Activated CD4-positive, CD25-positive, alpha-beta regulatory T cell treated with anti-CD3 and anti-CD28 coated beads, Interleukin-2, amount 50 U/mL, for 16 hours (primary cell): Measurements from ENCODE around the gene NRROS.
A peak's percentile ranks its signal among the peaks of the same experiment; 100 is the strongest.
"Not testable (repeated sequence)": the region's sequence is repeated elsewhere in the genome, so short reads cannot be mapped to it uniquely, and the experiment has no call there.

Experiments
- DNase-seq: peaks from one replicate; pipeline ENCODE4 v3.0.0-alpha.2; 2020; ENCODE audit warnings: low read depth, low spot score

Gene NRROS

DNA sequence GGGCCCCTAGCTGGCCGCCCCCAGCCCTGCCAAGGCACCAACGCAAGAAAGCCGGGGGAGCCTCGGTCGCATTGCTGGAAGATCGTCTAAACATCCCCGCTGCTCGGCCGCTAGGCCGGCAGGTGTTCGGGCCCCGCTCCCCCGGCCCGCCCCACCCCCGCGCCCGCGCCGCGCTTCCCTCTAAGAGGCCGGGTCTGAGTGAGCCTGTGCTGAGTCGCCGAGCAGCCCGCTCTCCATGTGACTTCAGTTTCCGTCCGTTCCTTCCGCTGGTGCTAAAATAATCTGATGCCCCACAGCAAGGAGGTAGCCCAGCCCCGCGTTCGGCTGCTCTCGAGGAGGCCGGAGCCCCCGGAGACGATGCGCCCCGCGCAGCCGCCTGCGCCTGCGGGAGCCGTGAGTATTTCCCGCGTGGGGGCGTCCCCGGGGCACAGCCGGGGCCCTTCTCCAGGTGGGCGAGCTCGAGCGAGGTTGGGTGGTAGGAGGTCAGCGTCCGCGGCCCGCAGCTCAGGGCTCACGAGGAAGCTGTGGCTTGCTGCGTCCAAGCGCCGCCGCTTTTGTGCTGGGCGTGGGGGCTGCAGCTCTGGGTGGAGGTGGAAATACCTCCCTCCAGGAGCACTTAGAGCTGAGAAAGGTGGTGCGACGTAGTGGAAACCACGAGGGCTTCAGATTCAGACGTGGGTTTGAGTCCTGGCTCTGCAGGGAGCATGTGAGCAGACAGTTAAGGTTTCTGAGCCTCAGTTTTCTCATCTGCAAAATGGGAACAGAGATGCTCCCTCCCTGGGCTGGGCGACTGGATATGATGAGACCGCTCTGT, at the start of gene NRROS:
TSS of gene NRROS (plus strand) at position 212 of the 814 bp plus-strand sequence. CDS start 14,846 bp downstream, outside the sequence.
- DNase-seq, result peak; percentile 35

DNA sequence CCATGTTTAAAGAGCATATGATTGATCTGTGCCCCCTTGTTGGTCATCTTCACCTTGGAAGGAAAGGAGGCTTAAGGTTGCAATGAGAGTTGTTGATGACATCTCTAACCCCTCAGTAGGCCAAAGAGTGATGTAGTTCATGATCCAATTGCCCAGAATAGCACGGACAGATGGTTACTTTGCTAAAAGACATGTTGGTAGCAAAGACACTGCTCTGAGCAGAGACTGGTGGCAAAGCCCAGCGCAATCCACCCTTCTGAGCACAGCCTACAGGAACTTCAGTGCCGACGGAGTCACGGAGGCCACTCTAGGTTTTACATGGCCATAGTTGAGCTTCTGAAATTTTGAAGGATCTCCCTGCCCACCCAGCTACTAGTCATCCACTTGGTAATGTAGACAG, 49.2 kb upstream of the NRROS start:
- DNase-seq, result no peak

DNA sequence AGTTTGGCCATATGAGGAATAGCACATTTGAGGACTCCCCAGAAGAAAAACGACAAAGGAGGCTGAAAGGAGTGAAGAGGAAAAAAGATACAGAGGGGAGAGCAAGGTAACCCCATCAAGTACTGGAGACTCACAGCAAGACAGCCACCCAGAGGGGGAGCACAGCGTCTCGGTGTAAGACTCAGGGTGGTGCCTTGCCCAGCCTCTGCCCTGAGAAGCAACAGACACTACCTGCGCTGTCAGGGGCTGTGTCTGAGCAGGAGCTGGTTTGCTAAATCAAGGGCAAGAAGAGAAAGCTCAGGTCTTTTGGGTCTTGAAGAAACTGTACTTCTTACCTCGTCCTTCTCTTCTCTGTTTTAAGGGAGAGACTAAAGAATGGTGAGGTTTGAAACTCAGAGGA, 43.1 kb upstream of the NRROS start:
- no peak for DNase-seq

DNA sequence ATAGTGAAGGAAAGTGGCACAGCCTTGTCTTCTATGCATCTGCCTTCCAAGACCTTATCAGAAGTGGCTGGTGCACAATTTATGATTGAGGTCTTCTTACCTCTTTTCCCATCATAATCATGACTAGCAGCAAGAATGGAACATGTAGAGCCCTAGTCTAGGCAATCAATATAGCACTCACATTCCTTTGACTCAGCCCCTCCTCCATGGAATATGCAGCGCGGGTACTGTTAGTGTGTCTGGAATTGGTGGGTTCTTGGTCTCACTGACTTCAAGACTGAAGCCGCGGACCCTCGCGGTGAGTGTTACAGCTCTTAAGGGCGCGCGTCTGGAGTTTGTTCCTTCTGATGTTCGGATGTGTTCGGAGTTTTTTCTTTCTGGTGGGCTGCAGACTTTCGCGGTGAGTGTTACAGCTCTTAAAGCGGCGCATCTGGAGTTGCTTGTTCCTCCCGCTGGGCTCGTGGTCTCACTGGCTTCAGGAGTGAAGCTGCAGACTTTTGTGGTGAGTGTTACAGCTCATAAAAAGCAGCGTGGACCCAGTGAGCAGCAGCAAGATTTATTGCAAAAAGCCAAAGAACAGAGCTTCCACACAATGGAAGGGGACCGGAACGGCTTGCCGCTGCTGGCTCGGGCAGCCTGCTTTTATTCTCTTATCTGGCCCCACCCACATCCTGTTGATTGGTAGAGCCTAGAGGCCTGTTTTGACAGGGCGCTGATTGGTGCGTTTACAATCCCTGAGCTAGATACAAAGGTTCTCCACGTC, 41.3 kb upstream of the NRROS start:
- DNase-seq, result peak; percentile 11

DNA sequence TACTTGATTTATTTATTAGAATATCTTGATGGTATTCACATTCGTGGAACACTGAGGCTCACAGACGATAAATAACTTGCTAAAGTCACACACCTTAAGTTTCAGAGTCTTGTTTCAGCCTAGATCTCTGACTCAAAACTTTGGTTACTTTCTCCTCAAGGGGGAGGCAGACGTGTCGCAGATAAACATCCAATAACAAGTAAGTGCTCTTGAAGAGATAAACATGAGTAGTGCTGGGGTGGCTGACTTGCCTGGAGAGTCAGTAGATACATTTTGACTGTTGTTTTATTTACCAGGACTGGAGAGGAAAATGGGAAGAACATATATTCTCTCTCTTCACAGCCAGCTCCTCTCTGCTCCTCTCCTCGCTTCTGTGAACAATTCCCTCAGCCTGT, 39.8 kb upstream of the NRROS start:
- DNase-seq, result no peak

DNA sequence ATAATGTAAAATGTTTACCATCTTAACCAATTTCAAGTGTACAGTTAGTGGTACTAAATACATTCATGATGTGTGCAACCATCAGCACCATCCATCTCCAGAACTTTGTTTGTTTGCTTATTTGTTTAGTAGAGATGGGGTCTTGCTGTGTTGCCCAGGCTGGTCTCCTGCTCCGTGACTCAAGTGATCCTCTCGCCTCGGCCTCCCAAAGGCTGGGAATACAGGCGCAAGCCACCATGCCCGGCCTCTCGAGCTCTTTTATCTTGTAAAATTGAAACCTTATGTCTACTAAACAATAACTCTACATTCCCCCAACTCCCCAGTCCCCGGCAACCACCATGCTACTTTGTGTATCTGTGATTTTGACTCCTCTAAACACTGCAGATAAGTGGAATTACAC, 39.1 kb upstream of the NRROS start:
- no peak for DNase-seq

DNA sequence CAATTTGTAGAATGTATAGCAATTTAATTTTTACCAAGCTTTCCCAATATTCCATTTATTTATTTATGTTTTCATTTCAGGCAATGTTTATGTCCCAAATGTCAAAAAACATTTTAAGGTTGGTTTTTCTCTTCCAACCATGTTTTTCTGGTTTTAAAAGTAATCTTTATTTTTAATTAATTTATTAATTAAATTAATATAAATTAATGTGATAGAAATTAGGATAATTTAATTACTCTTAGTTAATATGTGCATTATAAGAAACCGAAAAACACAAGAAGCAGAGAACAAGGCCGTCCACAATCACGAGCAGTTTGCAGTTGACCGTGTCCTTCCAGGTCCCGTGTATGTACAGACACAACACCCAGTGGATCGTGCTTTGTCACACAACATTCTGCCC, 36.8 kb upstream of the NRROS start:
- DNase-seq, result no peak

DNA sequence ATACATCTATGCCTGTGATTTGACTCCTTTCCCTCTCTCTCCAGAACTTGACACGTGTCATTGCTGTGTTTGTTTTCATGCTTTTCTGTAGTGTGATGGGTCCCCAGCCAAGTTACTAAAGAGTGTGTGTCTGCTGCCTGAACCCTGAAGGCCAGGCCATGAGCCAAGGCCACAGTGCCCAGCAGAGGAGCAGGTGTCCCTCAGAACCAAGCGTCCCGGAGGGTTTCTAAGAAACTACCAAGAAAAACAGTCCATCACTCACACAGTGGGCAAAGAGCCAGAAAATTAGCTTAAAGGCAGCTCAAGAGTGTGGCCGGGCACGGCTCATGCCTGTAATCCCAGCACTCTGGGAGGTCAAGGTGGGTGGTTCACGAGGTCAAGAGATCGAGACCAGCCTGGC, 35.8 kb upstream of the NRROS start:
- no peak for DNase-seq

DNA sequence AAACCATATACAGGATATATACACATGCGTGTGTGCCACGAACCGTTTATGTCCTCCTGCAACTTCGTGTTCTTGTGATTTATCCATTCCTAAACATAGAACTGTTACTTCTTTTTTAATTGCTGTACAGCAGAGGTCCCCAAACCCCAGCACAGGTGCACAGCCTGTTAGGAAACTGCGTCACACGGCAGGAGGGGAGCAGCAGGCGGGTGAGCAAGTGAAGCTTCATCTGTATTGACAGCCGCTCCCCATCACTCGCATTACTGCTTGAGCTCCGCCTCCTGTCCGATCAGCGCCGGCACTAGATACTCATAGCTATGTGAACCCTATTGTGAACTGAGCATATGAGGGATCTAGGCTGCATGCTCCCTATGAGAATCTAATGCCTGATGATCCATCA, 34.9 kb upstream of the NRROS start:
- DNase-seq, result peak; percentile 18

DNA sequence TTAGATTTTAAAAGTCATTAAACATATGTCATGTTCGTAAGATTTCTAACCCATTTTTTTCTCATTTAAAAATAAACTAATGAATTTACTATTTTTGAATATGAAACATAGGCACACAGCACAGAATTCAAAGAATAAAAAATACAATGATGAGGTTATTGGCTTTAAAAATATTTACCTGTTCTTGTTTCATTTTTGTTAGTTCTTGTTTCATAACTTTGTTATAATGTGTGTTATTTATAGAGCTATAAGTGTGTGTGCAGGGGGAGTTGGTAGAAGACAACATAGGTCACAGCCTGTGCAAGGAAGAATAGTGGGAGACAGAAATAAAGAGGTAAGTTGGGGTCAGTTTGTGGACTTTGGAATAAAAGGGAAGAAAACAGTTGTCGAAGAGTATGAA, 30.8 kb upstream of the NRROS start:
- no peak for DNase-seq

DNA sequence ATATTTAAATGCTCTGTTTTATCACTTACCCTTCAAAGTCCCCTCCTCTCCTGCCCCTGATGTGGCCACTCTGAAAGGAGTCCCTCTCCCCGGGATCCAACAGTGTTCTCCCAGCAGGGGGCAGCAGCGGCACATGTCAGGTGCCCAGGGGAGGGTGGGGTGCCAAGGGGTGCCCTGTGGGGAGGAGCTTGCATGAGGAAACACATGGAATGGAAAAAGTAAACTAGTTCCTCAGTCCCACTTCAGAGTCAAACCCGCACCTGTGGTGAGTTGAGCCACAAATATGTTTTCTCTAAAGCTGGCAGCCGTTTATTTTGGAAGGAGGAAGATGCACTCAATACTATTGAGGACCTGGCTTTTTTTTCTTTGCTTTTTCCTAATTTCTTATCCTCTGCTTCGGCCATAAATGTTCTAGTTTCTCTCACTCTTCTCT, 30.1 kb upstream of the NRROS start:
- DNase-seq, result peak; percentile 94

DNA sequence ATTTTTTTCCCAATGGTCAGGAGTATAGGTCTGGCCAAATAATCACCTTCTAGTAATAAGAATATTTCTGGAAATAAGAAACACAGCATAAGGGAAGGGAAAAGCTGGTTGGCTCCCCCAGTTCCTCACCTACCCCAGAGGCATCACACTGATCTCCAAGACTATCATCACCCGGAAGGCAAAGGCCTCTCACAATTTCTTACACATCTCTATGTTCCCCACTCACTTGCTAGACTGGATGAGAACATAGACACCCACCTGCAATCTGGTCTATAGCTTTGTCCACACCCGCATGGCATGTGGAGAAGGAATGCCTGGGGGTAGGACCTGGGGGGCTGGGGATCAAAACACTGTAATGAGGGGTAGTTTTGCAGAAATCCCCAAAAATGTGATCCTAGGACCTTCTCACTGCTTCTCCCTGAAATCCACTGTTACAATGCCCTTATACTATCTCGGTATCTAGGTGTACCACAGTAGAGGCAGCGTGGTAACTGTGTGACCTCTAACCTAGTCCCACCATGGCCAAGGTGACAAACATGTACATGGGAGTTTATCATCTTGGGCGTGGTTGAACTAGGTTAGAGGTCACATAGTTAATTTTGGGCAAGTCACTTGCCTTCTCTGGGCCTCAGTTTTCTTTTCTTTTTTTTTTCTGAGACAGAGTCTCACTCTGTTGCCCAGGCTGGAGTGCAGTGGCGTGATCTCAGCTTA, 29.5 kb upstream of the NRROS start:
- DNase-seq, result no peak

DNA sequence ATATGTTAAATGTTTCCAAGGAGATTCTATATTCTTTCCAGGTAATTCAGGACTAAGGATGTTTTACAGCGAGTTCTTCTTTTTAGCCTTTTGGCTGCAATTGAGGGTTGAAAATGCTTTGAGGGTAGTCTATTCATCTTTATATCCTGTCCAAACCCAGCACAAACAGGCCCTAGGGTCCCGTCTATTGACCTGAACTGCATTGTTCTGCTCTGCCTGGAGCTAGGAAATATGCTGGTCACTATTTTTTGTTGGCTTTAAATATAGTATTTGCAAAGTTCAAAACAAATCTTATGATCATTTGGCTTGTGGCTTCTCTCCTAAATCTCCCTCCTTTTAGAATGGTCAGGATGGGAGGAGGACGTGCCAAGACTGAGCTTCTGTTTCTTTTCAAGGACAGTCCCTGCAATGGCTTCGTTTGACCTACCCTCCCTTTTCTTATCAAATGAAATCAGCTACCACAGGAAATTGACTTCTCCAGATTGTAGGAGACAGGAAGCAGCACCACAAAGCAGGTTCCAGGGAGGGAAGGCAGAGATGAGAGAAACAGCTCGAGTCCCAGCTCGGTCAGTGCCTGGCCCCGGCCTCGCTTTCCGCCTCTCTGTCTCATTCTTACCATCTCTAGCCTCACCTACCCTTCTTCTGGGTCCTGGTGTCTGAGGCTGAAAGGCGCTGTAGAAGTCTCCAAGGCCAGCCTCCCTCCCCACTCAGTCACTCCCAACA, 27.6 kb upstream of the NRROS start:
- no peak for DNase-seq

DNA sequence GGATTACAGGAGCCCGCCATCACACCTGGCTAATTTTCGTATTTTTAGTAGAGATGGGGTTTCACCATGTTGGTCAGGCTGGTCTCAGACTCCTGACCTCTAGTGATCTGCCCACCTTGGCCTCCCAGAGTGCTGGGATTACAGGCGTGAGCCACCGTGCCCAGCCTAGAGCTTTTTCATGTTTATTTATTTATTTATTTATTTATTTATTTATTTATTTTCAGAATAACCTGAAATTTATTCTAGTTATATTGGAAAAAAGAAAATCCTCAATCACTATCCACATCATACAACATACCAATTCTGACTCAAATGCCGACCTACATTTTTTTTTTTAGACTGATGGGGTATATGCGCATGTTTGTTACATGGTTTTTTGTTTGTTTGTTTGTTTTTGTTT, 24.3 kb upstream of the NRROS start:
- DNase-seq, result not testable (repeated sequence)

DNA sequence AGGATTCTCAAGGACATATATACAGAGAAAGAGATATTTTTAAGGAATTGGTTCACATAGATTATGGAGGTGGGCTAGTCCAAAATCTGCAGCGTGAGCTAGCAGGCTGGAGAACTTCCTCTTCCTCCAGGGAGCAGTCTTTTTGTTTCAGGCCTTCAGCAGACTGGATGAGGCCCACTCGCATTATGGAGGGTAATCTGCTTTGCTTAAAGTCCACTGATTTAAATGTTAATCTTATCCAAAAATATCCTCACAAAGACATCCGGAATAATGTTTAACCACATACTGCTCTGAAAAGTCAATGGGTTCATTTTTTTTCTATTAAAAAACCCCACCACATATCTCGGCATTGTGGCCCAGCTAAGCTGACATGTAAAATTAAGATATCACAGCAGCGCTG, 22.2 kb upstream of the NRROS start:
- no peak for DNase-seq

DNA sequence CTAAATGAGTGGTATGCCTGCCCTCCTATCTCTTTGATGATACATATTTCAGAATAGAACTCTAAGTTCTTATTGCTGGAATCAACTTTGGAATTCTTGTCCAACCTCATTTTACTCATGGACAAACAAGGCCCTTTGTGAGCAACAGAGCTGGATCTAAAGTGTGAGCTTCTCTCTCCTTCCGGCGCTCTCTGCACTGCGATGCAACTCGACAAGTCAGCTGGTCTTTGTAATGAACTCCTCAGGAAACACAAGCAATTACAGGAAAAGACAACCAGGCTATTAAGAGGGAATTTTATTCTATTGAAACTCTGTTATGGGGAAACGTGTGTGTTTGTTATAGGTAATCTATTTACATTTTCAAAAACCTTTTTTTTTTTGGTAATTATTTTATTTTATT, 20.3 kb upstream of the NRROS start:
- DNase-seq, result no peak

DNA sequence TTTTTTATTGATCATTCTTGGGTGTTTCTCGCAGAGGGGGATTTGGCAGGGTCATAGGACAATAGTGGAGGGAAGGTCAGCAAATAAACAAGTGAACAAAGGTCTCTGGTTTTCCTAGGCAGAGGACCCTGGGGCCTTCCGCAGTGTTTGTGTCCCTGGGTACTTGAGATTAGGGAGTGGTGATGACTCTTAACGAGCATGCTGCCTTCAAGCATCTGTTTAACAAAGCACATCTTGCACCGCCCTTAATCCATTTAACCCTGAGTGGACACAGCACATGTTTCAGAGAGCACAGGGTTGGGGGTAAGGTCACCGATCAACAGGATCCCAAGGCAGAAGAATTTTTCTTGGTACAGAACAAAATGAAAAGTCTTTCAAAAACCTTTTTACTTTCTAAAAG, 19.9 kb upstream of the NRROS start:
- DNase-seq, result not testable (repeated sequence)

DNA sequence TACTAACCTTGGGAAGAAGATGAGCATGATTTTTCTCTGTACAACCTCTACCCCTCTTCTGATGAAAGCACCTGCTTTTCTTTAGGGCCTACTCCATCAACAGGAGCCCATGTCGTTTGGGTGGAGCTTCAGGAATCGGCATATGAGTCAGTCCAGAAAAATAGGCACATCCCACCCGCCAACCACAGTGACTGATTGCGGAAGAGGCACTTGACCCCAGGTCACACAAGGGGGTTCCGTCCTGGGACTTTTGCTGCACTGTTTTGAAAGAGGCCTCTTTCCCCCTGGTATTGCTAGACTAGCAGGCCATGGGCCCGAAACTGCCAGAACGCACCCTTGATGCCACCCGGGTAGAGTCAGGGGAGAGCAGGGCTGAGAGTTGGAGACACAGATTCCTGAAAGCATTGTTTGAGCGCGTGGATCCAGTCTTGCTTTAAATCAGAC, 19.3 kb upstream of the NRROS start:
- DNase-seq, result no peak

DNA sequence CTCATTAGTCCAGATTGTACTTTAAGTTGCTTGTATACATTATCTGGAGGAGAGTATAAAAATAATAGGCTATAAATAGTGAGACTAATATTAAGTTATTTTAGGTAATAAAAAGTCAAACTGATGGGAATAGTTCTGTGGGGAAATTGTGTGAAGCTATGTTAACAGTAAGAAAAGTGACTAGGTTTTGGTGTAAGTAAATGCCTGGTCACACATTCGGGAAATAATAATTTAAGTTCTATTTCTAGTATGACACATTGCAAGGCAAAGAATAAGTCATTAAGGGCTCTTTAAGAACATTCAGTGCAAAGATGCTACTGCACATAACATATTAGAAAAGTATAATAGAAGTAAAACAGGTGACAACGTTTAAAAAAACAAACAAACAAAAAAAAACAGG, 18.8 kb upstream of the NRROS start:
- no peak for DNase-seq

DNA sequence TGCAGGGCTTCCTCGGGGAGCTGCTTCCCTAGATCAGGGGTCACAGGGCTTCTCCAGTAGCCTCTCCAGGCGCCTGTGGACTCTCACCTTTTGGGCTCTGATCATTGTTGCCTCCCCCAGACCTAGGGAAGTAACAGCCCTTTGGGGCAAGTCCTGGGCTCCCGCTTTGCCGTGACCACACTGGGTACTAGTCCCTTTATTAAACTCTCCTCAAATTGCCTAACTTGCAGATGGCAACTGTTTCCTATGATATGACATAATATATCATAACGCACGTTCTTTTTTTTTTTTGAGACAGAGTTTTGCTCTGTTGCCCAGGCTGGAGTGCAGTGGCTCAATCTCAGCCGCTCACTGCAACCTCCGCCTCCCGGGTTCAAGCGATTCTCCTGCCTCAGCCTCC, 17.9 kb upstream of the NRROS start:
- no peak for DNase-seq

DNA sequence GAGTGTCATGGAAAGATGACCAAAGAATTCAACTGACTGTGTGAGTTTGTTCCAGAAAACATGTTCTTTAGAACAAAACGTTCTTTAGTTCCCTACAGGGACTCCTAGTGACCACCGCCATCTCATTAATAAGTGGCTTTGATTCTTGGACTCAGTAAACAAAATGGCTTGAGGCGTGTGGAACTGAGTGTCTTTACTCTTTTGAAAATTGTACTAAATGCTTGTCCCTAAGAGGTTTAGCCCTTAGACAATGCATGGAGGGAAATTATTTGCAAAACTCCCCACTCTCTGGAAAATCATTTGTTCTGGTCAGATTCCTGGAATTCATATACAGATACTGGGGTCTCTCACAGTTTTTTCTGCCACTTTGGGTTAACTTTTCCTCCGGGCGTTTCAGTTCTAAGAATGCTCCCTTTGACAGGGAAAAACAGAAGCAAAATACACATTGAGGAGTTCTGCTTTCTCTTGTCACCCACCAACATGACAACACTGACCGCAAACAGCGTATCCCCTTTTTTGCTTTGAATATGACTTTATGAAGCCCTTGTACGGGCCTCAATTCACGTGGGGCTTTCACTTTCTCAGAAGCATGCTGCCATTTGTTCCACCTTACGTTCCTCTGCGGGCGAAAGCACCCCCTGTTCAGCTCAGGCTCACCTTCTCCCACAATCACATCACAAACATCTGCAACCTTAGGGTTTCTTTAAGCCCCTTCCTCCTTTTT, 15.3 kb upstream of the NRROS start:
- DNase-seq, result no peak
